Bronchial epithelial cell (primary cell): ENCODE data around the gene ETV6. TPM values are rescaled to one million over a fixed set of nuclear protein-coding genes. Genes with fewer than 3 reads are reported as not detected.

Experiments
- DNase-seq: peaks from one replicate; pipeline ENCODE4 v3.0.0-alpha.2; 2010; ENCODE audit warnings: low read depth
- FAIRE-seq: peaks from 2 replicates; lab custom pipeline; 2011; peaks lifted over from hg19 to GRCh38; lab: Jason Lieb, UNC
- H3K27me3 ChIP-seq: 2 replicates; pipeline ENCODE4 v1.5.1; 2011; ENCODE audit warnings: low read length; ENCODE audit not compliant: control insufficient read depth, insufficient read depth
- H3K36me3 ChIP-seq: 2 replicates; pipeline ENCODE4 v1.5.1; 2011; ENCODE audit warnings: low read length; ENCODE audit not compliant: control insufficient read depth, insufficient read depth
- H3K4me3 ChIP-seq: 2 replicates; pipeline ENCODE4 v1.5.1; 2011; ENCODE audit warnings: mild to moderate bottlenecking, low read depth, low read length, control low read depth
- total RNA-seq: library from RNA; depleted of rRNA; stranded (reverse); fragments of >200 nt; gene quantifications from 2 replicates; pipeline ENCODE4 v1.2.1, GENCODE V29; 2014
- TF ChIP-seq, protein P1 (sequence below): IDR thresholded peaks from 2 replicates; pipeline ENCODE4 v1.5.1; 2011; ENCODE audit warnings: mild to moderate bottlenecking, moderate library complexity, low read length, control low read depth, inconsistent platforms; ENCODE audit not compliant: insufficient read depth, severe bottlenecking

Gene ETV6
- total RNA-seq, 1 donor from 2014 or later, result 2.6 TPM

DNA sequence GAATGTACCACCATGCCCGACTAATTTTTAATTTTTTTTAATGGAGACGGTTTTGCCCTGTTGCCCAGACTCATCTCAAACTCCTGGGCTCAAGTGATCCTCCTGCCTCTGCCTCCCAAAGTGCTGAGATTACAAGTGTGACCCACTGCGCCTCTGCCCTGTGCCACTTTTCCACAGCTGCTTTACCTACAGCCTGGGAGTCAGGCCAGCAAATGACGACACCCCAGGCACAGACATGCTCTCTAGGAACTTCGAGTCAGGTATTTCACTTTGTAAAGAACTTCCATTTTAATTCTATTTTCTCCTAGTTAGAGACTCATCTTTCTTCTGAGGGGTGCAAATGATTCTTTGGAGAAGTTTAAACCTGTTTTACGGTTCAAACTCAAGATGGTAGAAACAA is 89.0 kb downstream of the ETV6 start:
- DNase-seq (no peak), FAIRE-seq (no peak)
- TF ChIP-seq, protein P1, sequence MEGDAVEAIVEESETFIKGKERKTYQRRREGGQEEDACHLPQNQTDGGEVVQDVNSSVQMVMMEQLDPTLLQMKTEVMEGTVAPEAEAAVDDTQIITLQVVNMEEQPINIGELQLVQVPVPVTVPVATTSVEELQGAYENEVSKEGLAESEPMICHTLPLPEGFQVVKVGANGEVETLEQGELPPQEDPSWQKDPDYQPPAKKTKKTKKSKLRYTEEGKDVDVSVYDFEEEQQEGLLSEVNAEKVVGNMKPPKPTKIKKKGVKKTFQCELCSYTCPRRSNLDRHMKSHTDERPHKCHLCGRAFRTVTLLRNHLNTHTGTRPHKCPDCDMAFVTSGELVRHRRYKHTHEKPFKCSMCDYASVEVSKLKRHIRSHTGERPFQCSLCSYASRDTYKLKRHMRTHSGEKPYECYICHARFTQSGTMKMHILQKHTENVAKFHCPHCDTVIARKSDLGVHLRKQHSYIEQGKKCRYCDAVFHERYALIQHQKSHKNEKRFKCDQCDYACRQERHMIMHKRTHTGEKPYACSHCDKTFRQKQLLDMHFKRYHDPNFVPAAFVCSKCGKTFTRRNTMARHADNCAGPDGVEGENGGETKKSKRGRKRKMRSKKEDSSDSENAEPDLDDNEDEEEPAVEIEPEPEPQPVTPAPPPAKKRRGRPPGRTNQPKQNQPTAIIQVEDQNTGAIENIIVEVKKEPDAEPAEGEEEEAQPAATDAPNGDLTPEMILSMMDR, result no peak
- no peaks in the 10 kb centered on the region for H3K36me3 ChIP-seq
- no peak overlapping the region for H3K4me3 ChIP-seq
- no peaks in the 10 kb centered on the region for H3K27me3 ChIP-seq

DNA sequence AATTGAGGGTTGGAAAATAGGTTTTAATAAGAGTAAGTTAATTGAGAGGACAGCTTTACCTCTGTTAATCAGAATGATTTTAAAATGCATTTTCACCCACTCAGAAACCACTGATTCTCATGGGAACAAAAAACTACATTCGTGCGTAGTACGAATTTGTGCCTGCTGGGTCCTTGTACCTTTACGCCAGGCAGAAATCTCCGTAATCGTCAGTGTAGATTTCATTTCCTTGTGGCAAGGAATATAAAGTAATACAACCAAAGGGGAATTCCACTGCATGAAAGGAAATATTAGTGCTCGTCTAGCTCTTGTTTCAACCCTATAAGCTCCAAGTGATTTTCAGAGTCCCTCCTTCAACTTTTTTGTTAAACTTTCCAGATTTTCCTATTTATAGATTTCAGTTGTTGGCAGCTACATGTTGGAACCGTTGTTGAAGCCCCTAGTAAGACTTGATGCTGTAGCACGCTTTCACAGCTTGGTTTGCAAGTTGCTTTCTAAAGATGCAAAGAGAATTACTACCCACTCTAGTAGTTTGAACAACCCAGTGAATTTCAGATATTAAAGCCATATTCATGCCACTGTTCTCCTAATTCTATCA is 90.6 kb downstream of the ETV6 start:
- Histone ChIP-seq H3K4me3 (no peak overlapping the region), H3K27me3 (no peaks in the 10 kb centered on the region), H3K36me3 (no peaks in the 10 kb centered on the region)
- TF ChIP-seq, protein P1, result no peak
- FAIRE-seq, result no peak
- peak; percentile 55 for DNase-seq

DNA sequence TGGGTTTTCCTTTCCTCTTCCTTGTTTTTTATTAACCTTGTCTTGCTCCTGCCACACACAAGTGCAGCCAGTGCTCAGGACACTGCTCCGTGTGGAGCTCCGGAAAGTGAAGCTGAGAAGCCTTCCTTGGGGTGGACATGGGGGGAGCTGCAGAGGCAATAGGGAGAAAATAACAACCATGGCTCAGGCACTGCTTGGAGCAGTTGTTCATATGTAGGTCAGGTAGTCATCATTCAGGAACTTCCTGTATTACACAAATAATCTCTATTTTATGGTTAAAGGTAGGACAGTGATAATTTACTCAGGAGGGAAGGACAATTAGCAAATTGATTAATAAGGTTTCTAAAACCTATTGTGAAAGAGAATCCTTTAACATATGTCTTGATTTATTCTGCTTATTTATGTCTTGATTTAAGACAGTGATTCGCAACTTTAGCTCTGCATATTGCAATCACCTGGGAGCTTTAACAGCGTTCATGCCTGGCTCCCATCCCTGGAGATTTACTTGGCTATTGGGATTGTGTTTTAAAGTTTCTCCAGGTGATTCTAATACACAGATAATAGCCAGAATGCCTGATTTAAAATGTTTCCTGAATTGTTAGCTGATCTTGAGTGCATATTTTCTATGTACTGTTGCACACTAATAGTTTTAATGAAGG is 92.1 kb downstream of the ETV6 start:
- Histone ChIP-seq H3K4me3 (no peak overlapping the region), H3K36me3 (no peaks in the 10 kb centered on the region), H3K27me3 (no peaks in the 10 kb centered on the region)
- DNase-seq, result peak; percentile 67
- no peak for FAIRE-seq
- TF ChIP-seq, protein P1, result no peak

DNA sequence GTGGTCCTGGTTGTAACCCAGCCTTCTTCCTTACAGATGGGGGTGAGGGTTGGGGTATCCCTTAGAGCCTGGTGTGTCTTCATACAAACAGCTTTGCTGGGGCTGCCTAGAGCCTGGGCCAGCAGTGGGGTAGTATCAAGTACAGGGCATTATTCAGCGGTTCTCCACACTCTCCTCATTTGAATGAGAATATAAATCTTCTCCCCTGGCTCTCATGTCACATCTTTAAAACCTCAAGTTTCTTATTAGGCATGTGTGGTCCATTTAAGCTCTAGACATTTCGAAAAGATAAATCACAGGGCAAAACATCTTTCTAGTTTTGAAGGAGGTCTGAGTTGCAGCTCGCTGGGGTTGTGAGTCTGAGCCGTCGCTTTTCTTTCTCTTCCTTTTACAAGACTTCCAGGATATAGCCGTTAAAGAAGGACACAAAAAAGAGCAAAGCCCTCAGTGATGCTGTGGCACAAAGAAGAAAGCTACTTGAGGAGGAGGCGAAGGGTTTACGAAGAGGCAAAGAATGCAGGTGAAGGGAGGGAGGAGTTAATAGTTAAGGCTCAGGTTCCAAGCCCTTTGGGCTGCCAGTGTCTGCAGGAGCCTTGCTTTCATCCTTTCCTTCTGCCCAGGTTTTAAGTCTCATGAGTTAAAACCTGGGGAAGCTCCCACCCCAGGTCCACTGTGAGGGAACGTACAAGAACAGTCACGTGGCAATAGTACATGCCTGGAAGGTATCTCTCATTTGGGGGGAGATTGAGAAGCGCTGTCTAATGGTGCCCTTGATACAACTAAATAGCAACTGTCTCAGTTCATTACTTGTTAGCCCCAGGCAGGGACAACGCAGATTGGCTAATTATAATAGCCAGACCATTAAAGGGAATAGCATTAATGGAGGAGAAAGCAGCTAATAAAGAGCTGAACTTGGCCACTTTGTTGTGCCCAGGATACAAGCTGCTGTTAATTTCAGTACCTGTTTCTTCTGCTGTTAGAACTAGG is 94.2 kb downstream of the ETV6 start:
- no peaks in the 10 kb centered on the region for H3K27me3 ChIP-seq
- TF ChIP-seq, protein P1, result no peak
- H3K36me3 ChIP-seq, result no peaks in the 10 kb centered on the region
- H3K4me3 ChIP-seq, result no peak overlapping the region
- FAIRE-seq, result peak; percentile 92
- peak; percentile 64 for DNase-seq

DNA sequence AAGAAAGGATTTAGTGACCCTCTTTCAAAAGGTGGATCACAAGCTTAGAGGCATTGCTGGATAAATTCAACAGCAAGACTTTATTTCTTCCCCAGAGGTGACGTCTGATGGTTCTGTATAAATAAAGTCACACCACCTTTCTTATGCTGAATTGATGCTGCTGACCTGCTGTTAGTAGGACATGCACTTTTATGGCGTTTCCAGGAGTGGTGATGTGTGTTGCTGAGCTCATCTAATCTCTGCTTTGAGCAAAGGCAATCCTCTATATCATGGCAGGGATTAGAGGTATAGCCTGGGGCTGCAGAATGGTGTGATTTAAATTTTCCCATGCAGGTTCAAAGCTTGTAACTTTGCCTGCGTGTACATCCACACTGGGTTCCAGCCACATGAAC is 94.9 kb downstream of the ETV6 start:
- Histone ChIP-seq H3K27me3 (no peaks in the 10 kb centered on the region), H3K4me3 (no peak overlapping the region), H3K36me3 (no peaks in the 10 kb centered on the region)
- DNase-seq, result no peak
- TF ChIP-seq, protein P1, result no peak
- FAIRE-seq, result no peak
